A673 (cell line): ENCODE measurements around the gene EFHD2.

ENCODE experiments used
- CTCF ChIP-seq: fragments of 300-800, 200-600 bp; sonication (generic); conservative IDR thresholded peaks from 2 replicates; pipeline ENCODE4 v1.5.1; 2017; ENCODE audit warnings: low read depth, mild to moderate bottlenecking, antibody characterized with exemption, low read length, moderate library complexity, mixed read lengths
- EZH2 ChIP-seq: fragments of 200-600 bp; sonication (generic); IDR thresholded peaks from 2 replicates; pipeline ENCODE4 v1.6.1; 2017; ENCODE audit warnings: borderline replicate concordance, low read depth, mild to moderate bottlenecking, mixed read lengths, antibody characterized with exemption, low read length; ENCODE audit not compliant: poor library complexity, severe bottlenecking

GRCh38 chr1:15409388-15410222 is at the start of gene EFHD2:
- TF ChIP-seq CTCF (no peak), EZH2 (no peak)
